Measurements from ENCODE around the gene ITGA2.

The ITGA2 gene

DNA sequence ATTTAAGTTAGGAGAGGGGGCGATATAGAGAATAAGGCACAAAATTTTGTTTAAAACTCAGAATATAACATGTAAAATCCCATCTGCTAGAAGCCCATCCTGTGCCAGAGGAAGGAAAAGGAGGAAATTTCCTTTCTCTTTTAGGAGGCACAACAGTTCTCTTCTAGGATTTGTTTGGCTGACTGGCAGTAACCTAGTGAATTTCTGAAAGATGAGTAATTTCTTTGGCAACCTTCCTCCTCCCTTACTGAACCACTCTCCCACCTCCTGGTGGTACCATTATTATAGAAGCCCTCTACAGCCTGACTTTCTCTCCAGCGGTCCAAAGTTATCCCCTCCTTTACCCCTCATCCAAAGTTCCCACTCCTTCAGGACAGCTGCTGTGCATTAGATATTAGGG, 102.1 kb downstream of the ITGA2 start:
- no peak overlapping the region for H3K27ac ChIP-seq (ENCODE audit: low read length)
- H3K4me1 ChIP-seq (ENCODE audit: control insufficient read depth, insufficient read depth, low read length) = no peaks in the 10 kb centered on the region
- no CpG with 5 or more reads among the region's 2 CpGs for WGBS (ENCODE audit: insufficient coverage, insufficient read length)
- no peak for DNase-seq (ENCODE audit: low read depth, low spot score)
- no peaks in the 10 kb centered on the region for H3K27me3 ChIP-seq (ENCODE audit: control insufficient read depth, insufficient read depth, low read length)
- no peaks in the 10 kb centered on the region; the same call in 1 of the 2 replicates for H3K36me3 ChIP-seq (ENCODE audit: control insufficient read depth, insufficient read depth, low read length)
- no peaks in the 10 kb centered on the region for H3K9me3 ChIP-seq (ENCODE audit: control insufficient read depth, insufficient read depth, low read length)
- H3K4me3 ChIP-seq (ENCODE audit: low read length) = no peak overlapping the region

DNA sequence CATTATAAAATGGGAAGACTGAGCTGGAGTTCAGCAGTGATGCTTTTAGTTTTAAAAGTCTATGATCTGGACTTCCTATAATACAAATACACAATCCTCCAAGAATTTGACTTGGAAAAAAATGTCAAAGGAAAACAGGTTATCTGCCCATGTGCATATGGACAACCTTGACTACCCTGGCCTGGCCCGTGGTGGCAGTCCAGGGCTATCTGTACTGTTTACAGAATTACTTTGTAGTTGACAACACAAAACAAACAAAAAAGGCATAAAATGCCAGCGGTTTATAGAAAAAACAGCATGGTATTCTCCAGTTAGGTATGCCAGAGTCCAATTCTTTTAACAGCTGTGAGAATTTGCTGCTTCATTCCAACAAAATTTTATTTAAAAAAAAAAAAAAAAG, 103.1 kb downstream of the ITGA2 start:
- no peak for DNase-seq (ENCODE audit: low read depth, low spot score)
- Histone ChIP-seq H3K9me3 (ENCODE audit: control insufficient read depth, insufficient read depth, low read length) (no peaks in the 10 kb centered on the region), H3K4me1 (ENCODE audit: control insufficient read depth, insufficient read depth, low read length) (no peaks in the 10 kb centered on the region), H3K27me3 (ENCODE audit: control insufficient read depth, insufficient read depth, low read length) (no peaks in the 10 kb centered on the region), H3K36me3 (ENCODE audit: control insufficient read depth, insufficient read depth, low read length) (no peaks in the 10 kb centered on the region; the same call in 1 of the 2 replicates), H3K27ac (ENCODE audit: low read length) (no peak overlapping the region), H3K4me3 (ENCODE audit: low read length) (no peak overlapping the region)
- WGBS (ENCODE audit: insufficient coverage, insufficient read length) = no CpG with 5 or more reads among the region's 2 CpGs

DNA sequence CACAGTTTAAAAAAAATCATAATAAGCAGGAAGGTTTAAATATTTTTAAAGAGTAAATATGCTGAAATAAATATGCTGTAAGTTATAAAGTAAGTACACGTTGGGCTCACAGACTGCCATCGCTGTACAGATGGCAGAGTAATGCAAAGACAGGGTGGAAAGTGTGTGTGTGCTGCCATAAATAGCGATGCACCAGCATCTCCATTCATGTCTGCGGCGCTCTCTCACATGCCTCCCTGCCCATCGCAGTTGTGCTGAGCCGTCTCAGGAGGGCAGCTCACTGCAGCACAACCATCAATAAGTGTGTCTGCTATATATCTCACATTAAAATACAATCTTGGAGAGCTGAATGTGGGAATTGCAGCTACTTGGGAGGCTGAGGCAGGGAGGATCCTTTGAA, 106.1 kb downstream of the ITGA2 start:
- WGBS (ENCODE audit: insufficient coverage, insufficient read length) = no CpG with 5 or more reads among the region's 7 CpGs
- Histone ChIP-seq H3K4me3 (ENCODE audit: low read length) (no peak overlapping the region), H3K9me3 (ENCODE audit: control insufficient read depth, insufficient read depth, low read length) (no peaks in the 10 kb centered on the region), H3K4me1 (ENCODE audit: control insufficient read depth, insufficient read depth, low read length) (no peaks in the 10 kb centered on the region), H3K27ac (ENCODE audit: low read length) (no peak overlapping the region), H3K36me3 (ENCODE audit: control insufficient read depth, insufficient read depth, low read length) (no peaks in the 10 kb centered on the region), H3K27me3 (ENCODE audit: control insufficient read depth, insufficient read depth, low read length) (no peaks in the 10 kb centered on the region)
- no peak for DNase-seq (ENCODE audit: low read depth, low spot score)

DNA sequence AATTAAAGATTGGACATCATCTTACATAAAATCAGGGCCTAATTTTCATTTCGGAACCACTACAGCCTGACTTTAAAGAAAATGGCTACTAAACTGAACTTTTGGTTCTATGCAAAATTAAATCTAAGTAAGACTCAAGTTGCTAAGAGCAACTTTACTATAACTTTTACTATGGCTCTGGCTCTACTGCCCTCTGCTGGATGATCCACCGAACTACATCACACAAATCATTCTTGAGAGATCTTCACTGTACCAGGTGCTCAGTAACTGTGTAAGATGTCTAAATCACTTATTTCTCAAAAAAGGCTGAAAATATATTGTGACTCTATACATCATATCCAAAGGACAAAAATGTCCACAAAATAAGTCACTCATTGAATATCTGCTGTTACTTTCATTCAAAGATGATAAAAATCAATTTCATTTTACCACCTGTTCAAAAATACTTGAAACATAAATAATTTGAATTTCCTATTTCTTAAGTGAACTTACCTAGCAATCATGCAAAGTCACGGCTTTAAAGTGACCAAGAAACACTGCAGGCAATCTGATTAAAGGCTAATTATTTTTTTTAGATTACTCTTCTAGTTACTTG, 106.9 kb downstream of the ITGA2 start:
- H3K4me1 ChIP-seq (ENCODE audit: control insufficient read depth, insufficient read depth, low read length) = no peaks in the 10 kb centered on the region
- WGBS (ENCODE audit: insufficient coverage, insufficient read length) = no CpG with 5 or more reads among the region's 3 CpGs
- no peaks in the 10 kb centered on the region for H3K27me3 ChIP-seq (ENCODE audit: control insufficient read depth, insufficient read depth, low read length)
- no peaks in the 10 kb centered on the region for H3K9me3 ChIP-seq (ENCODE audit: control insufficient read depth, insufficient read depth, low read length)
- peak; percentile 27 for DNase-seq (ENCODE audit: low read depth, low spot score)
- H3K36me3 ChIP-seq (ENCODE audit: control insufficient read depth, insufficient read depth, low read length) = no peaks in the 10 kb centered on the region
- no peak overlapping the region for H3K27ac ChIP-seq (ENCODE audit: low read length)
- H3K4me3 ChIP-seq (ENCODE audit: low read length) = no peak overlapping the region

DNA sequence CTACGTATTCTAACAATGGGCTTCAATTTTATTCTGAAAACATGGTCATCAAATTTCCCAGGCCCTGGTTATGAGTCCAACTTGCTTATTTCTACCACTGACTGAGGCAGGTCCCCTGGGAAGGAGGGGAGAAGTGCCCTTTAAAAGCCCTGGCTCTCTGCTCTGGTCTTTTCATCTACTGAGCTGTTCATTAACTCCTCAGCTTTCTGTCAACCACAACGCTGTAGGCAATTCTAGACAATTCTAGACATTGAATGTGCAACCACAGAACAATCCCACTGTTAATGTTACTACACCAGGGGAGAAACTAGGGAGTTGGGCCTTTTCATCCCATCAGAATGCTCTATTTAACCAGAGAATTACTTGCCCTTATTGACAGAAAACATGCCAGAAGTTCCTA, 110.4 kb downstream of the ITGA2 start:
- H3K36me3 ChIP-seq (ENCODE audit: control insufficient read depth, insufficient read depth, low read length) = no peaks in the 10 kb centered on the region
- no peak overlapping the region for H3K27ac ChIP-seq (ENCODE audit: low read length)
- no peaks in the 10 kb centered on the region for H3K27me3 ChIP-seq (ENCODE audit: control insufficient read depth, insufficient read depth, low read length)
- H3K9me3 ChIP-seq (ENCODE audit: control insufficient read depth, insufficient read depth, low read length) = no peaks in the 10 kb centered on the region
- no peak for DNase-seq (ENCODE audit: low read depth, low spot score)
- no peak overlapping the region for H3K4me3 ChIP-seq (ENCODE audit: low read length)
- H3K4me1 ChIP-seq (ENCODE audit: control insufficient read depth, insufficient read depth, low read length) = no peaks in the 10 kb centered on the region
- no CpG with 5 or more reads among the region's 2 CpGs for WGBS (ENCODE audit: insufficient coverage, insufficient read length)

DNA sequence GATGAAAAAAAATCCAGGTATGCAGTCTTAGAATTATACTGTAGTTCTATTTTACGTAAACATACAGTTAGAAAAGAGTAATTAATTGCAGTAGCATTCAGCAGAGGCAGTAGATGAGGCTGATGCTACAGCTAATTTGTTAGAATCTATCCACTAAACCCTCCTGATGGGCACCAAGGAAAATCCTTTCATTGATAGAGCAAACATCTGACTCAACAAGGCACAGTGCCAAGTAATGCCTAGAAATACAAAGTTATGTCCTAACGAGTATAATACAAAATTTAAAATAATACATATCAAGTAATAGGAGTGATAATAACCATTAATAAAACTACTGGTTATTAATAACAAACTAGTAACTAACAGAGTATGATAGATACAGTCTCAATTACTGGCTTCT, 111.5 kb downstream of the ITGA2 start:
- H3K36me3 ChIP-seq (ENCODE audit: control insufficient read depth, insufficient read depth, low read length) = no peaks in the 10 kb centered on the region

DNA sequence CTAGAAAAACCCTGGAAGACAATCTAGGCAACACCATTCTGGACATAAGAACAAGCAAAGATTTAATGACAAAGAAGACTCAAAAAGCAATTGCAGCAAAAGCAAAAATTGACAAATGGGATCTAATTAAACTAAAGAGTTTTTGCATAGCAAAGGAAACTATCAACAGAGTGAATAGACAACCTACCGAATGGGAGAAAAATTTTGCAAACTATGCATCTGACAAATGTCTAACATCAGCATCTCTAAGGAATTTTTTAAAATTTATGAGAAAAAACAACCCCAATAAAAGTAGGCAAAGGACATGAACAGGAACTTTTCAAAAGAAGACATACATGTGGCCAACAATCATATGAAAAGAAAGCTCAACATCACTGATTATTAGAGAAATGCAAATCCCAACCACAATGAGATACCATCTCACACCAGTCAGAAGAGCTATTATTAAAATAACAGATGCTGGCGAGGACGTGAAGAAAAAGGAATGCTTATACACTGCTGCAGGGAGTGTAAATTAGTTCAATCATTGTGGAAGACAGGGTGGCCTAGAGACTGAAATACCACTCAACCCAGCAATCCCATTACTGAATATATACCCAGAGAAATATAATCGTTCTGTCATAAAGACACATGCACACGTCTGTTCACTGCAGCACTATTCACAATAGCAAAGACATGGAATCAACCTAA, 116.6 kb downstream of the ITGA2 start:
- no peak for DNase-seq (ENCODE audit: low read depth, low spot score)
- H3K27me3 ChIP-seq (ENCODE audit: control insufficient read depth, insufficient read depth, low read length) = no peaks in the 10 kb centered on the region
- H3K9me3 ChIP-seq (ENCODE audit: control insufficient read depth, insufficient read depth, low read length) = no peaks in the 10 kb centered on the region
- peaks cover under 1% of the 10 kb centered on the region; the same call in 1 of the 2 replicates for H3K4me1 ChIP-seq (ENCODE audit: control insufficient read depth, insufficient read depth, low read length)
- H3K36me3 ChIP-seq (ENCODE audit: control insufficient read depth, insufficient read depth, low read length) = no peaks in the 10 kb centered on the region
- H3K27ac ChIP-seq (ENCODE audit: low read length) = no peak overlapping the region
- no peak overlapping the region for H3K4me3 ChIP-seq (ENCODE audit: low read length)
- WGBS (ENCODE audit: insufficient coverage, insufficient read length) = no CpG with 5 or more reads among the region's 5 CpGs

More for the DNA sequence above, 111.5 kb downstream of the ITGA2 start:
- Histone ChIP-seq H3K27ac (ENCODE audit: low read length) (no peak overlapping the region), H3K9me3 (ENCODE audit: control insufficient read depth, insufficient read depth, low read length) (no peaks in the 10 kb centered on the region), H3K4me1 (ENCODE audit: control insufficient read depth, insufficient read depth, low read length) (no peaks in the 10 kb centered on the region), H3K27me3 (ENCODE audit: control insufficient read depth, insufficient read depth, low read length) (no peaks in the 10 kb centered on the region), H3K4me3 (ENCODE audit: low read length) (no peak overlapping the region)
- no CpG with 5 or more reads among the region's 2 CpGs for WGBS (ENCODE audit: insufficient coverage, insufficient read length)
- DNase-seq (ENCODE audit: low read depth, low spot score) = no peak

DNA sequence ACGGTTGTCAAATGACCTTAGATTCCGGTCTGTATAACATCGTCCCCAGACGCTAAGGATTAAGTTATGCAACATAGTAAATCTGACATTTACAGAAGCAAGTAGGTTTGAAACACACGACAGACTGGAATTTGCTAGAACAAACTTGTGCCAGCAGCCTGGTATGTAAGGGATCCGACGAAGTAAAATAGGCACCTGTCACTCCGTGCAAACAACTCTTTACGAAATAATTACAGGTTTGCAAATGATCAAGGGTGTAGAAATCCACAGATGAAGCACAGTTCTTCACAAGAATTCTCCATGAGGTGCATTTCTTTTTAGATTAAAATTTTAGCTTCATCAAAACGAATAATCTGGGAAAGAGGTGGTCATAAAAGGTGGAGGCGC, 119.9 kb downstream of the ITGA2 start:
- no peak for DNase-seq (ENCODE audit: low read depth, low spot score)
- Histone ChIP-seq H3K27me3 (ENCODE audit: control insufficient read depth, insufficient read depth, low read length) (no peaks in the 10 kb centered on the region), H3K27ac (ENCODE audit: low read length) (no peak overlapping the region), H3K4me1 (ENCODE audit: control insufficient read depth, insufficient read depth, low read length) (peaks cover 4% of the 10 kb centered on the region; the same call in 1 of the 2 replicates), H3K4me3 (ENCODE audit: low read length) (peak overlapping the region; percentile 85; the same call in 1 of the 2 replicates), H3K36me3 (ENCODE audit: control insufficient read depth, insufficient read depth, low read length) (no peaks in the 10 kb centered on the region), H3K9me3 (ENCODE audit: control insufficient read depth, insufficient read depth, low read length) (no peaks in the 10 kb centered on the region)
- WGBS (ENCODE audit: insufficient coverage, insufficient read length) = no CpG with 5 or more reads among the region's 11 CpGs

DNA sequence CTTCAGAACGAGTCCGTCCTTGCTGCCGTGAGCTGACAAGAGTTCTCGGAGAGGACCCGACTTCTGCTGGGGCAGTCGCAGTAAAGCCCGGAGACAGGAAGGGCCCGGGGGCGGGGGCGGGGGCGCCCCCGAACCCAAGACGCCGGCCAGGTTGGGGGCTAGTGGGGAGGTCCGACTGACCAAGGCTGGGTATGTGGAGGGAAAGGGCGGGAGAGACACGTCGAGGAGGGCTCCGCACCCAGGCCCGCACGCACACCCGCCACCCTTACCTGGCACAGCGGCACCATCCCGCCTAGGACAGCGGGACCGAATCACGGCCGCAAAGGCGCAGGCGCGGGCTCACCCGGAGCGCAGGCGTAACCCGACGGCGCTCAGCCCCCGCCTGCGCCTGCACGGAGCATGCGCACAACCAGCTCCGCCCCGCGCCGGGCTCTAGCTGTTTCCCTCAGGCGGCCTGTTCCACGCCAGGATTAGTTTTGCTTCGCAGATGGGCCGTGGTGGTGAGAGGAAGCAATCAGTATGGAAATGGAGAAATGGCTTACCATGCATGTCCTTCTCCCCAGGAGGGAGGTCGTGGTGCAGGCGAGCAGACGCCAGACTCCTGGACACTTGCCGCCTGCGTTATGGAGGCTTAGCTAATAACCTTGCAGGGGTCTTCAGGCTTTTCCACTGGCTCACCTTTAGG, 120.4 kb downstream of the ITGA2 start, which contains the start of gene MOCS2:
Gene MOCS2, minus strand, starts transcription at position 315 of the 685 bp plus-strand sequence. CDS start 2,583 bp downstream, outside the sequence.
- no CpG with 5 or more reads among the region's 54 CpGs for WGBS (ENCODE audit: insufficient coverage, insufficient read length)
- Histone ChIP-seq H3K4me1 (ENCODE audit: control insufficient read depth, insufficient read depth, low read length) (peaks cover 4% of the 10 kb centered on the region; the same call in 1 of the 2 replicates), H3K27me3 (ENCODE audit: control insufficient read depth, insufficient read depth, low read length) (no peaks in the 10 kb centered on the region), H3K36me3 (ENCODE audit: control insufficient read depth, insufficient read depth, low read length) (no peaks in the 10 kb centered on the region), H3K9me3 (ENCODE audit: control insufficient read depth, insufficient read depth, low read length) (no peaks in the 10 kb centered on the region), H3K27ac (ENCODE audit: low read length) (no peak within 1 kb of the TSS), H3K4me3 (ENCODE audit: low read length) (peak within 1 kb of the TSS; percentile 85; the same call in 1 of the 2 replicates)
- peak; percentile 60 for DNase-seq (ENCODE audit: low read depth, low spot score)

DNA sequence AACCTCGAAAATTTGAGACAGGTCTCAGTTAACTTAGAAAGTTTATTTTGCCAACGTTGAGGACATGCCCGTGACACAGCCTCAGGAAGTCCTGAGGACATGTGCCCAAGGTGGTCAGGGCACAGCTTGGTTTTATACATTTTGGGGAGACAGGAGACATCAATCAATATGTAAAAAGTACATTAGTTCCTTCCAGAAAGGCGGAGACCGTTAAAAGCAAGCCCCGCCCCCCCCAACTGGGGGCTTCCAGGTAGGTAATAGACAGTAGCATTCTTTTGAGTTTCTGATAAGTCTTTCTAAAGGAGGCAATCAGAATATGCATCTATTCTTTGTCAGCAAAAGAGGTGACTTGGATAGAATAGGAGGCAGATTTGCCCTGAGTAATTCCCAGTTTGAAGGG, 121.0 kb downstream of the ITGA2 start:
- H3K36me3 ChIP-seq (ENCODE audit: control insufficient read depth, insufficient read depth, low read length) = no peaks in the 10 kb centered on the region
- DNase-seq (ENCODE audit: low read depth, low spot score) = no peak
- no CpG with 5 or more reads among the region's 6 CpGs for WGBS (ENCODE audit: insufficient coverage, insufficient read length)
- no peak overlapping the region for H3K27ac ChIP-seq (ENCODE audit: low read length)
- H3K4me1 ChIP-seq (ENCODE audit: control insufficient read depth, insufficient read depth, low read length) = peaks cover 4% of the 10 kb centered on the region; the same call in 1 of the 2 replicates
- H3K9me3 ChIP-seq (ENCODE audit: control insufficient read depth, insufficient read depth, low read length) = no peaks in the 10 kb centered on the region
- H3K27me3 ChIP-seq (ENCODE audit: control insufficient read depth, insufficient read depth, low read length) = no peaks in the 10 kb centered on the region
- H3K4me3 ChIP-seq (ENCODE audit: low read length) = peak overlapping the region; percentile 85; the same call in 1 of the 2 replicates
